Measurements from ENCODE around the gene ISLR2.
"Not testable (repeated sequence)": the region's sequence is repeated elsewhere in the genome, so short reads cannot be mapped to it uniquely, and the experiment has no call there.

ISLR2 gene

GRCh38 chr15:74130155-74130848, at the start of gene ISLR2:
Gene ISLR2 (plus strand): TSS chr15:74130586. CDS start chr15:74132755, 2,169 bp downstream.
- no peak for DNase-seq

DNA sequence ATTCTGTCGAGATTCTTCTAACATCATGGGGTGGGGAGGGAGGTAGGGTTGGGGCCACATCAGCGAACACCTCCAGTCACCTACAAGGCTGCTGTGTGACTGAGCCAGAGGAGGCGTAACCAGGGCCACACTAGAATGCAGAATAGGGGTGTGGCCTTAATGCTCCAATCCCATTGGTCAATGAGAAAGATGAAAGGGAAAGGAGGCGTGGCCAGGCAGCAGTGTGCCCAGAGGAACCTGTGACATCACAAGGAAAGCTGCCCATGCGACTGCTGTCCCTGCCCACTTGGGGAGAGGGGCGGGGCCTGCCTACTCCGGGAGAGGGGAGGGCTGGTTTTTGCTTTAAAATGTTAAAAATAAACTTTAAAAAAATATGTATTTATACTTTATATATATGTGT, 47.9 kb upstream of the ISLR2 start, which contains the start of gene GOLGA6A:
GOLGA6A (minus strand) TSS at position 101 of the 400 bp plus-strand sequence; CDS start at position 60, 41 bp downstream.
- DNase-seq: not testable (repeated sequence)

- not testable (repeated sequence) for DNase-seq
Observed at GRCh38 chr15:74094567-74094966, 35.8 kb upstream of the ISLR2 start.

DNA sequence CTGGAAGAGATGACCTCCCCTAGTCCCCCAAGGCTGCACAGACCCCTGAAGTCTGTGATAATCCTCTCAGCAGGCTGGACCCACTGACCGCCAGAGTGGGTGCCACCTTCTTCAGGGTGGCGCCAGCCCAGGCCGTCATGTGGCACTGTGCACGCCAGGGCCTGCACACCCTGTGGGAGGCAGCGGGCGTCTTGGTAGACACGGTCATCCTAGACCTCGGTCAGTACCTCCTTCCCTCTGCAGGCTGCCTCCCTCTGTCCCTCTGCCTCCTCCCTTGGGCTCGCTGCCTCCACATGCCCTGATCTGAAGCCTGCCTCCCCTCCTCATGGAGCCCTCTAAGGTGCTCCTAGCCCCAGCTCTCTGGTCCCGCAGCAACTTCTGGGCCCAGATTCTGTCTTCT, 34.8 kb upstream of the ISLR2 start:
- DNase-seq: not testable (repeated sequence)

DNA sequence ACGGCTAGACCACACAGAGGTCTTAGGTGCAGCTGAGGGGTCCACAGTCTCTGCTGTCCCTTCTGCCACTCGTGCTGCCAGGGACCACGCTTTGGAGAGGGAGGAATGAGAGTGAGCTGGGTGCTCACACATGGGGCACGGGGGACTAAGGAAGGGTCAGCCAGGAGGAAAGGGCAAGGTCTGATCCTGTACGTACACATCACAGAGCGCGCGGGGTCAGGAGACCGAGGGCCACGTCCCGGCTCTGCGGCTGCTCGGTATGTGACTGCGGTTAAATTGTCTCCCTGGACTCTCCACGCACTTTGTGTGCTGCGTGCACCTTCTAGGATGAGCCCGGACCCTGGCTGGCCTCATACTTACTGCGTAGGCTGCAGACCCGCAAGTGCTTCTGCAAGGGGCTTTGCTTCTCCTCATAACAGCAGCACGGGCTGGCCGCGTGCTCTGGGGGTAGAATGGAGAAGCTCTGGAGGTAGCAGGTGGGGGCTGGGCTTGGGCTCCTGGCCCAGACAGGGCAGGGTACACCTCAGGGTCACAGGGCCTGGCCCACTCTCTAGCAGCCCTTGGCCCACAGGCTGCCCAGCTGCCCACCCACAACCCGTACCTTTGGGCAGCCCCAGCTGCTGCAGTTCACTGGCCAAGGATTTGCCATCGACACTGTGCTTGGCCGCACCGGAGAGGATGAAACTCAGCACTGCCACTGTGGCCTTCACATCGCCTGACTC, 33.5 kb upstream of the ISLR2 start:
- not testable (repeated sequence) for DNase-seq

GRCh38 chr15:74099963-74100733, 30.2 kb upstream of the ISLR2 start:
- peak; percentile 62 to 71 for DNase-seq

- DNase-seq: no peak
Observed at GRCh38 chr15:74108111-74108510, 22.3 kb upstream of the ISLR2 start.

- not testable (repeated sequence) for DNase-seq
Observed at GRCh38 chr15:74108611-74109010, 21.8 kb upstream of the ISLR2 start.

DNA sequence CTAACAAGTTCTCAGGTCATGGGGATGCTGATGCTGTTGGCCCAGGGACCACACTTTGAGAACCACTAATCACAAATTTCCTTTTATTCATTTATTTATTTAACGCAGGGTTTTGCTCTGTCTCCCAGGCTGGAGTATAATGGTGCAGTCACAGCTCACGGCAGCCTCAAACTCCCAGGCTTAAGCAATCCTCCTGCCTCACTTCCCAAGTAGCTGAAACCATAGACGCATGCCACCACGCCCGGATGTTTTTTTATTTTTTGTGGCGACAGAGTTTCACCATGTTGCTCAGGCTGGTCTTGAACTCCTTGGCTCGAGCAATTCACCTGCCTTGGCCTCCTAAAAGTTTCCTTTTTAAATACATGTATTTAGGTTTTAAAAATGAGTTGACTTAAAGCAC, 20.7 kb upstream of the ISLR2 start:
- no peak for DNase-seq

- DNase-seq: no peak
Observed at GRCh38 chr15:74120426-74120825, 10.0 kb upstream of the ISLR2 start.

GRCh38 chr15:74121039-74121438, 9.3 kb upstream of the ISLR2 start:
- DNase-seq: no peak

DNA sequence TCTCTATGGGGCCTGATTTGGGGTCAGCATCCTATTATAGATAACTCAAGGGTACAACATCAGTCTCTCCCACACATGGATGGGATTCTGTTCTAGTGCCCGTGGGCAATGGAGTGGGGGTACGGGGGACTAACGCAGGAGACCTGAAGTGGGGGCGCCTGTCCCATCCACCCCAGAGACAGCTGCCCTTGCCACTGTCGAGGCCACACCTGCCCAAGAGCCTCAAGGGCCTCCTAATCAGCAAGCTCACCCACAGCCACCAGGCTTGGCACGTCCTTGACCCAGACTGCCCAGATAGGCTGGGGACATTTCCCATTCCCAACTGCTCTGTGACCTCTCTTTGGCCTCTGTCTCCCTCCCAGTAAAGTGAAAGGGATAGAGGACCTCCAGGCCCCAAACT, 8.5 kb upstream of the ISLR2 start:
- no peak for DNase-seq

- no peak for DNase-seq
Observed at GRCh38 chr15:74122403-74123130, 7.8 kb upstream of the ISLR2 start.

- DNase-seq: no peak
Observed at GRCh38 chr15:74123131-74123429, 7.3 kb upstream of the ISLR2 start.

DNA sequence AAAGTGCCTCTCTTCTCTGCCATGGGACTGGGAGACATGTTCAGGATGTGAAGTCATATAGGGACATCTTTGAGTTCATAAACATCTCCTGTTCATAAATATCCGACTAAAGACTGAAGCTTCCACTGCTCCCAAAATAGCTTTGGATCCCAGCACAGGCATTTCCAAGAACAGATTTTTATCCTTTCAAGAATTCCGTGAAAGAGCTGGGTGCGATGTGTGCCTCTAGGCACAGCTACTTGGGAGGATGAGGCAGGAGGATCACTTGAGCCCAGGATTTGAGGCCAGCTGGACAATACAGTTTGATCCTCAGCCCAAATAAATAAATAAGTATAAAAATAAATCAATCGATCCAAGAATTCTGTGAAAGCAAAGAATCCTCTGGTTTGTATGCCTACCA, 6.7 kb upstream of the ISLR2 start:
- DNase-seq: no peak

- no peak for DNase-seq
Observed at GRCh38 chr15:74124196-74124595, 6.2 kb upstream of the ISLR2 start.

GRCh38 chr15:74124759-74125158, 5.6 kb upstream of the ISLR2 start:
- DNase-seq: no peak

GRCh38 chr15:74127255-74127953, 3.0 kb upstream of the ISLR2 start:
- DNase-seq: peak; percentile 70 to 79

DNA sequence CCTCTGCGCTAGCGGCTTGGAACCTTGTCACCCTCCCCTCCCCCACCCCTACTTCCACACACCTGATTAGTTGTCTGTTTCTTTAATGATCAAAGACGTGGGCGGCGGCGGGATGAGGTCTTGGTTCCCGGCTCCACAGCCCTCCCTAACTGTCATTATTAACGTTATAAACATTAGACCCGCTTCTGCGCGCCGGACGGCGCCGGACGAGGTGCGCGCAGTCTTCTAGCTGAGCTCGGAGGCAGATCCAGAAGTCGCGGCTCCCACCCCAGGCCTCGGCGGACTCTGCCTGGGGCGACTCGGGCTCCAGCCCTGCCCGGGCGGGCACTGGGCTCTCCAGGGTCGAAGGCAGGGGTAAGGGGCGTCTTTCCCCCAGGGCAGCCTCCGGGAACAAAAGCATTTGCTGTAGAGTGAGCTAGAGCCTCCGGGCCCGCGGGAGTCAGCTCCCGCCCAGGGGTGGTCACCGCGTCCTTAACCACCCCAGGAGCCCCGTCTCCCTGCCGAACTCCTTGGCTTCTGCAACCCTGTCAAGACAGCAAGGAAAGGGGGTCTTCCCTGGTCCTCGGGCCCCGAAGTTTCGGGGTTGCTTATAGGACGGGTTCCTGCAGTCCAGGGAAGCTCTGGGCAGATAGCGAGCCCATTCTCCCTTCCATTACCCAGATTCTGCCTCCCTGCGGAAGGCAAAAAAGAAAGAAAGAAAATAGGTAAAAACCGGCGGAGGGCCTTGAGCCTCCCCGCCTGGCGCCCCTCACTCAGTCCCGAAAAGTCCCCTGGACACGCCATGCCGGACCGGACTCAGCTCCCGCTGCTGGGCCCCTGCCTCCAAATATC, 2.2 kb upstream of the ISLR2 start:
- DNase-seq: no peak

- no peak for DNase-seq
Observed at GRCh38 chr15:74128785-74129585, 1.4 kb upstream of the ISLR2 start.

Data from CD4-positive, alpha-beta T cell treated with Interferon alpha-2 for 1 hour (primary cell).